Suprapubic skin (tissue), 3 donors: ENCODE data around the gene KIAA0825.

ENCODE experiments used
- CTCF ChIP-seq, 2 donors: fragments of 200-600 bp in 1 of 2; fragments of 450-650 bp in 1 of 2; sonication (generic) in 1 of 2; IDR thresholded peaks; one replicate each; pipeline ENCODE4 v1.5.1; 2016 to 2019; ENCODE audit warnings: antibody characterized with exemption in 2 of 2, mild to moderate bottlenecking in 1 of 2, moderate library complexity in 1 of 2
- POLR2A ChIP-seq, 2 donors: fragments of 450-650 bp; IDR thresholded peaks; one replicate each; pipeline ENCODE4 v1.6.1; 2017; ENCODE audit warnings: antibody characterized with exemption in 2 of 2, mild to moderate bottlenecking in 2 of 2, moderate library complexity in 2 of 2

DNA sequence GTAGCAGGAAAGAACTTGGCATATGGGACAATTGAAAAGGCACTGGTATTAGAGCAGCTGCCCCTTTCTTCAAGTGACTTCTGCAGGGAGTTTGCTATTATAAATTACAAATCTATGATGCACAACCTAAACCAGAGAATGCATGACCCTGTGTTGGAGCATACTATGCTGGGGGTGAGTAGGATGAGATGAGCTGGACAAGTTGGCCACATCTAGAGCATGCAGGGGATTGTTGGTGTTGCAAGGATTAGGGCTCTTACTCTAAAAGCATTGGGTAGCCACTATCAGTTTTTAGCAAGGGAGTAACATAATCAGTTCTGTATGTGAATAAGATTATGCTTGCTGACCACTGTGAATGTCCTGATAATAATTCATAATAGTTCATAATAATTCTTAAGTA, 186.7 kb downstream of the KIAA0825 start:
- no peak for TF ChIP-seq POLR2A (IDR thresholded peaks at IDR 0.05)
- no peak for TF ChIP-seq CTCF (IDR thresholded peaks at IDR 0.05)
